Parietal lobe (tissue), 2 donors: ENCODE measurements around the gene IL10. TPM values are rescaled to one million over a fixed set of nuclear protein-coding genes. Genes with fewer than 3 reads are reported as not detected.

Experiments
- small RNA-seq: library from RNA; depleted of rRNA; stranded (forward); fragments of <200 nt; gene quantifications from one replicate; pipeline ENCODE3, GENCODE V24; 2014; ENCODE audit warnings: low replicate concordance
- total RNA-seq: library from RNA; depleted of rRNA; stranded (reverse); fragments of >200 nt; gene quantifications from one replicate; pipeline ENCODE4 v1.2.3, GENCODE V29; 2014

Gene IL10
- total RNA-seq: not detected

GRCh38 chr1:206772243-206772937, at the start of gene IL10:
IL10 (minus strand) TSS chr1:206772494; CDS start chr1:206772435, 59 bp downstream.

GRCh38 chr1:206770531-206771337, 1.6 kb downstream of the IL10 start, which contains the start of gene IL19:
IL19 (plus strand) TSS chr1:206770773; CDS start chr1:206836663, 65,890 bp downstream.

Small RNA genes within 50 kb of the gene (small RNA-seq; reads per million reads assigned to genes)
- gene RF00019: not detected

Other genes with a start within 250 kb of the IL10 start
- gene EIF2D, start 160.0 kb downstream of the IL10 start, total RNA-seq: 23.5 TPM
- gene DYRK3, start 137.0 kb downstream of the IL10 start, total RNA-seq: 13.5 TPM
- 11.3 TPM for gene MAPKAPK2, start 87.6 kb downstream of the IL10 start, total RNA-seq
- not detected for gene IL19, start 1.7 kb downstream of the IL10 start, total RNA-seq
- not detected for gene IL20, start 93.1 kb upstream of the IL10 start, total RNA-seq
- not detected for gene IL24, start 124.9 kb upstream of the IL10 start, total RNA-seq
- gene FCMR, start 149.4 kb upstream of the IL10 start, total RNA-seq: not detected
- not detected for gene PIGR, start 174.0 kb upstream of the IL10 start, total RNA-seq
- not detected for gene FCAMR, start 198.0 kb upstream of the IL10 start, total RNA-seq